AG10803 (cell line): ENCODE measurements around the gene PRRC2A.

Experiments
- DNase-seq: peaks from one replicate; pipeline ENCODE4 v3.0.0; 2010; ENCODE audit warnings: low read depth
- H3K4me3 ChIP-seq: 2 replicates; pipeline ENCODE4 v1.5.1; 2011; ENCODE audit warnings: mild to moderate bottlenecking, low read length, control low read depth
- CTCF ChIP-seq: conservative IDR thresholded peaks from 2 replicates; pipeline ENCODE4 v1.5.1; 2011; ENCODE audit warnings: mild to moderate bottlenecking, low read length, control low read depth, inconsistent platforms

PRRC2A gene

GRCh38 chr6:31634131-31634530 is 13.6 kb downstream of the PRRC2A start:
- no peak for TF ChIP-seq CTCF
- H3K4me3 ChIP-seq, result no peak overlapping the region
- DNase-seq, result no peak

GRCh38 chr6:31634969-31635575 is 14.6 kb downstream of the PRRC2A start:
- DNase-seq, result no peak
- no peak for TF ChIP-seq CTCF
- no peak overlapping the region for H3K4me3 ChIP-seq

- no peak for TF ChIP-seq CTCF
- no peak overlapping the region for H3K4me3 ChIP-seq
- no peak for DNase-seq
Measured at GRCh38 chr6:31636698-31637596, 16.4 kb downstream of the PRRC2A start.

GRCh38 chr6:31639043-31639442 is 18.5 kb downstream of the PRRC2A start:
- no peak for TF ChIP-seq CTCF
- no peak for DNase-seq
- H3K4me3 ChIP-seq, result no peak overlapping the region

GRCh38 chr6:31639449-31639861 is 18.9 kb downstream of the PRRC2A start:
- TF ChIP-seq CTCF, result no peak
- H3K4me3 ChIP-seq, result no peak overlapping the region
- DNase-seq, result peak; percentile 69

- no peak for TF ChIP-seq CTCF
- H3K4me3 ChIP-seq, result no peak overlapping the region
- DNase-seq, result no peak
Measured at GRCh38 chr6:31640612-31641011, 20.1 kb downstream of the PRRC2A start.

- TF ChIP-seq CTCF, result no peak
- no peak overlapping the region for H3K4me3 ChIP-seq
- DNase-seq, result no peak
Measured at GRCh38 chr6:31641370-31641769, 20.9 kb downstream of the PRRC2A start.
